ENCODE results near the gene ESAM.

The ESAM gene

GRCh38 chr11:124740277-124740882 is 21.7 kb downstream of the ESAM start:
- no peaks in the 10 kb centered on the region for H3K36me3 ChIP-seq (ENCODE audit: control insufficient read depth in 1 of 2, insufficient read depth in 2 of 2, low read length in 2 of 2)
- H3K4me3 ChIP-seq (ENCODE audit: low read depth in 1 of 2, low read length in 2 of 2): peak overlapping the region; percentile 57 to 68
- H3K27ac ChIP-seq (ENCODE audit: low read length): no peak overlapping the region
- H3K9me3 ChIP-seq (ENCODE audit: control insufficient read depth in 1 of 2, low read length in 2 of 2): no peaks in the 10 kb centered on the region
- peaks cover 23% of the 10 kb centered on the region for H3K27me3 ChIP-seq (ENCODE audit: low read depth, low read length)
- H3K4me1 ChIP-seq (ENCODE audit: control insufficient read depth in 1 of 2, insufficient read depth in 2 of 2, low read length in 2 of 2): peaks cover 0 to 13% of the 10 kb centered on the region in 2 donors

GRCh38 chr11:124739479-124740276 is 22.4 kb downstream of the ESAM start, which contains the start of gene NRGN:
NRGN (plus strand) TSS chr11:124739942; CDS start chr11:124740085, 143 bp downstream.
- peak within 1 kb of the TSS; percentile 57 to 68 for H3K4me3 ChIP-seq (ENCODE audit: low read depth in 1 of 2, low read length in 2 of 2)
- H3K27ac ChIP-seq (ENCODE audit: low read length): no peak within 1 kb of the TSS
- H3K4me1 ChIP-seq (ENCODE audit: control insufficient read depth in 1 of 2, insufficient read depth in 2 of 2, low read length in 2 of 2): peaks cover 0 to 11% of the 10 kb centered on the region in 2 donors
- H3K27me3 ChIP-seq (ENCODE audit: low read depth, low read length): peaks cover 18% of the 10 kb centered on the region
- H3K36me3 ChIP-seq (ENCODE audit: control insufficient read depth in 1 of 2, insufficient read depth in 2 of 2, low read length in 2 of 2): no peaks in the 10 kb centered on the region
- no peaks in the 10 kb centered on the region for H3K9me3 ChIP-seq (ENCODE audit: control insufficient read depth in 1 of 2, low read length in 2 of 2)

GRCh38 chr11:124738713-124739478 is 23.2 kb downstream of the ESAM start:
- Histone ChIP-seq H3K27me3 (ENCODE audit: low read depth, low read length) (peaks cover 18% of the 10 kb centered on the region), H3K36me3 (ENCODE audit: control insufficient read depth in 1 of 2, insufficient read depth in 2 of 2, low read length in 2 of 2) (no peaks in the 10 kb centered on the region), H3K4me1 (ENCODE audit: control insufficient read depth in 1 of 2, insufficient read depth in 2 of 2, low read length in 2 of 2) (peaks cover 0 to 11% of the 10 kb centered on the region in 2 donors), H3K4me3 (ENCODE audit: low read depth in 1 of 2, low read length in 2 of 2) (peak overlapping the region; percentile 54 to 68), H3K27ac (ENCODE audit: low read length) (no peak overlapping the region), H3K9me3 (ENCODE audit: control insufficient read depth in 1 of 2, low read length in 2 of 2) (no peaks in the 10 kb centered on the region)

- Histone ChIP-seq H3K27ac (ENCODE audit: low read length) (no peak overlapping the region), H3K27me3 (ENCODE audit: low read depth, low read length) (peaks cover 18% of the 10 kb centered on the region), H3K36me3 (ENCODE audit: control insufficient read depth in 1 of 2, insufficient read depth in 2 of 2, low read length in 2 of 2) (no peaks in the 10 kb centered on the region), H3K9me3 (ENCODE audit: control insufficient read depth in 1 of 2, low read length in 2 of 2) (no peaks in the 10 kb centered on the region), H3K4me1 (ENCODE audit: control insufficient read depth in 1 of 2, insufficient read depth in 2 of 2, low read length in 2 of 2) (peaks cover 0 to 11% of the 10 kb centered on the region in 2 donors), H3K4me3 (ENCODE audit: low read depth in 1 of 2, low read length in 2 of 2) (no peak overlapping the region)
These were observed 24.3 kb downstream of the ESAM start for GRCh38 chr11:124737638-124738305.

- Histone ChIP-seq H3K27me3 (ENCODE audit: low read depth, low read length) (peaks cover 13% of the 10 kb centered on the region), H3K9me3 (ENCODE audit: control insufficient read depth in 1 of 2, low read length in 2 of 2) (no peaks in the 10 kb centered on the region), H3K4me3 (ENCODE audit: low read depth in 1 of 2, low read length in 2 of 2) (no peak overlapping the region), H3K36me3 (ENCODE audit: control insufficient read depth in 1 of 2, insufficient read depth in 2 of 2, low read length in 2 of 2) (no peaks in the 10 kb centered on the region), H3K4me1 (ENCODE audit: control insufficient read depth in 1 of 2, insufficient read depth in 2 of 2, low read length in 2 of 2) (peaks cover 0 to 11% of the 10 kb centered on the region in 2 donors), H3K27ac (ENCODE audit: low read length) (no peak overlapping the region)
These were observed 25.4 kb downstream of the ESAM start for GRCh38 chr11:124736736-124737135.

GRCh38 chr11:124732230-124732629 is 29.9 kb downstream of the ESAM start:
- Histone ChIP-seq H3K9me3 (ENCODE audit: control insufficient read depth in 1 of 2, low read length in 2 of 2) (no peaks in the 10 kb centered on the region), H3K4me1 (ENCODE audit: control insufficient read depth in 1 of 2, insufficient read depth in 2 of 2, low read length in 2 of 2) (no peaks in the 10 kb centered on the region), H3K36me3 (ENCODE audit: control insufficient read depth in 1 of 2, insufficient read depth in 2 of 2, low read length in 2 of 2) (no peaks in the 10 kb centered on the region), H3K27me3 (ENCODE audit: low read depth, low read length) (no peaks in the 10 kb centered on the region), H3K4me3 (ENCODE audit: low read depth in 1 of 2, low read length in 2 of 2) (no peak overlapping the region), H3K27ac (ENCODE audit: low read length) (no peak overlapping the region)

- Histone ChIP-seq H3K27ac (ENCODE audit: low read length) (no peak overlapping the region), H3K4me1 (ENCODE audit: control insufficient read depth in 1 of 2, insufficient read depth in 2 of 2, low read length in 2 of 2) (peaks cover 0 to 7% of the 10 kb centered on the region in 2 donors), H3K36me3 (ENCODE audit: control insufficient read depth in 1 of 2, insufficient read depth in 2 of 2, low read length in 2 of 2) (no peaks in the 10 kb centered on the region), H3K27me3 (ENCODE audit: low read depth, low read length) (no peaks in the 10 kb centered on the region), H3K4me3 (ENCODE audit: low read depth in 1 of 2, low read length in 2 of 2) (no peak overlapping the region), H3K9me3 (ENCODE audit: control insufficient read depth in 1 of 2, low read length in 2 of 2) (no peaks in the 10 kb centered on the region)
These were observed 32.5 kb downstream of the ESAM start for GRCh38 chr11:124729571-124729970.

GRCh38 chr11:124728134-124728533 is 34.0 kb downstream of the ESAM start:
- no peaks in the 10 kb centered on the region for H3K9me3 ChIP-seq (ENCODE audit: control insufficient read depth in 1 of 2, low read length in 2 of 2)
- no peaks in the 10 kb centered on the region for H3K36me3 ChIP-seq (ENCODE audit: control insufficient read depth in 1 of 2, insufficient read depth in 2 of 2, low read length in 2 of 2)
- H3K27me3 ChIP-seq (ENCODE audit: low read depth, low read length): no peaks in the 10 kb centered on the region
- no peak overlapping the region for H3K4me3 ChIP-seq (ENCODE audit: low read depth in 1 of 2, low read length in 2 of 2)
- H3K27ac ChIP-seq (ENCODE audit: low read length): no peak overlapping the region
- peaks cover 0 to 7% of the 10 kb centered on the region in 2 donors for H3K4me1 ChIP-seq (ENCODE audit: control insufficient read depth in 1 of 2, insufficient read depth in 2 of 2, low read length in 2 of 2)

- Histone ChIP-seq H3K27me3 (ENCODE audit: low read depth, low read length) (no peaks in the 10 kb centered on the region), H3K4me1 (ENCODE audit: control insufficient read depth in 1 of 2, insufficient read depth in 2 of 2, low read length in 2 of 2) (peaks cover 0 to 7% of the 10 kb centered on the region in 2 donors), H3K9me3 (ENCODE audit: control insufficient read depth in 1 of 2, low read length in 2 of 2) (no peaks in the 10 kb centered on the region), H3K4me3 (ENCODE audit: low read depth in 1 of 2, low read length in 2 of 2) (no peak overlapping the region), H3K36me3 (ENCODE audit: control insufficient read depth in 1 of 2, insufficient read depth in 2 of 2, low read length in 2 of 2) (no peaks in the 10 kb centered on the region), H3K27ac (ENCODE audit: low read length) (no peak overlapping the region)
These were observed 34.6 kb downstream of the ESAM start for GRCh38 chr11:124727474-124727873.

GRCh38 chr11:124725719-124726105 is 36.4 kb downstream of the ESAM start:
- Histone ChIP-seq H3K27ac (ENCODE audit: low read length) (no peak overlapping the region), H3K4me1 (ENCODE audit: control insufficient read depth in 1 of 2, insufficient read depth in 2 of 2, low read length in 2 of 2) (peaks cover 0 to 7% of the 10 kb centered on the region in 2 donors), H3K4me3 (ENCODE audit: low read depth in 1 of 2, low read length in 2 of 2) (no peak overlapping the region), H3K27me3 (ENCODE audit: low read depth, low read length) (no peaks in the 10 kb centered on the region), H3K9me3 (ENCODE audit: control insufficient read depth in 1 of 2, low read length in 2 of 2) (no peaks in the 10 kb centered on the region), H3K36me3 (ENCODE audit: control insufficient read depth in 1 of 2, insufficient read depth in 2 of 2, low read length in 2 of 2) (no peaks in the 10 kb centered on the region)

All from muscle layer of duodenum (tissue), 2 donors.